GM21360 (cell line): ENCODE measurements around the gene HSF4.
"Not testable (repeated sequence)": the region's sequence is repeated elsewhere in the genome, so short reads cannot be mapped to it uniquely, and the experiment has no call there.

Source experiments
- ATAC-seq: cut with Tn5 transposase; IDR thresholded peaks from one replicate; pipeline ENCODE4 v1.9.1; 2021; ENCODE audit warnings: mild to moderate bottlenecking, moderate library complexity; ENCODE audit not compliant: unreplicated experiment

The HSF4 gene

GRCh38 chr16:67164599-67165061 lies at the start of gene HSF4:
Gene HSF4 (plus strand): TSS chr16:67164745. CDS start chr16:67164812, 67 bp downstream.
- no peak for ATAC-seq

- ATAC-seq, result no peak
These were observed 49.8 kb upstream of the HSF4 start for GRCh38 chr16:67114793-67115192.

- no peak for ATAC-seq
These were observed 48.9 kb upstream of the HSF4 start for GRCh38 chr16:67115639-67116038.

GRCh38 chr16:67116388-67117311 lies 47.9 kb upstream of the HSF4 start:
- no peak for ATAC-seq

GRCh38 chr16:67117716-67118115 lies 46.8 kb upstream of the HSF4 start:
- no peak for ATAC-seq

- no peak for ATAC-seq
These were observed 44.5 kb upstream of the HSF4 start for GRCh38 chr16:67120025-67120424.

- ATAC-seq, result not testable (repeated sequence)
These were observed 41.7 kb upstream of the HSF4 start for GRCh38 chr16:67122799-67123198.

GRCh38 chr16:67128417-67128816 lies 36.1 kb upstream of the HSF4 start:
- no peak for ATAC-seq

- ATAC-seq, result no peak
These were observed 35.7 kb upstream of the HSF4 start for GRCh38 chr16:67128887-67129286.

- no peak for ATAC-seq
These were observed 35.1 kb upstream of the HSF4 start for GRCh38 chr16:67129422-67129821.

GRCh38 chr16:67137605-67138004 lies 26.9 kb upstream of the HSF4 start:
- no peak for ATAC-seq

- ATAC-seq, result no peak
These were observed 23.2 kb upstream of the HSF4 start for GRCh38 chr16:67141391-67141790.

GRCh38 chr16:67142342-67142741 lies 22.2 kb upstream of the HSF4 start:
- no peak for ATAC-seq

- ATAC-seq, result no peak
These were observed 19.6 kb upstream of the HSF4 start for GRCh38 chr16:67144943-67145342.

GRCh38 chr16:67145746-67146145 lies 18.8 kb upstream of the HSF4 start:
- ATAC-seq, result no peak

GRCh38 chr16:67146523-67147357 lies 17.8 kb upstream of the HSF4 start:
- ATAC-seq, result no peak

- no peak for ATAC-seq
These were observed 17.0 kb upstream of the HSF4 start for GRCh38 chr16:67147437-67148140.

- ATAC-seq, result no peak
These were observed 16.3 kb upstream of the HSF4 start for GRCh38 chr16:67148221-67148620.

- ATAC-seq, result no peak
These were observed 15.8 kb upstream of the HSF4 start for GRCh38 chr16:67148656-67149275.

- ATAC-seq, result no peak
These were observed 15.1 kb upstream of the HSF4 start for GRCh38 chr16:67149276-67150046.
